Measurements from ENCODE around the gene MLST8. TPM values are rescaled to one million over a fixed set of nuclear protein-coding genes. Genes with fewer than 3 reads are reported as not detected.
A peak's percentile ranks its signal among the peaks of the same experiment; 100 is the strongest.

Gene MLST8
- total RNA-seq, 2 donors from 2014 or later = 26.7 to 31.4 TPM

DNA sequence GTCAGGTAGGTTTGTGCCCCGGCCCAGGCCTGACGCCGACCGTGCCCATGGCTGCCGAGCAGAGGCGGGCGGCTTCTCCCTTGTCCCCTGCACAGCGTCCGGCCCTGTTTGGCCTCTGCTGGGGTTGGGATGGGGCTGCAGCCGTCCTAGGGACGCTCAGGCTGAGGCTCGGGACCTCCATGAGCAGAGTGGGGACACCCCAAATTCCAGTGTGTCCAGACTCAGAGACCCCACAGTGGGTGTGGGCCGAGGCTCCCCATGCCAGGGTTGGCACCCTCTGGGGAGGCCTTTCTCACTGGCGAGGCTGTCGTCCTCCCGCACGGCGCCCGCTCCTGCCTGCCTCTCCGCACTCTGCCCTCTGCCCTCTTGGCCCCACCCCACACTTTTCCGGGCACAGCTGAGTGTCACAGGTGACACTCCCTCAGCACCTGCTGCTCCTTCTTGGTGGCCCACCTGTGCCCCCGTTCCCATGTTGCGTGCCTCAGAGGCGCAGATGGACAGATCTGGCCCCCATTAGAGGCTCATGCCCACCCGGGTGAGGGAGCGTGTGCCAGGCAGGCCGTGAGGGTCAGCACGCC lies 33.6 kb upstream of the MLST8 start:
- intact Hi-C loops (cut with DNase I, micrococcal nuclease) = no loop called here

DNA sequence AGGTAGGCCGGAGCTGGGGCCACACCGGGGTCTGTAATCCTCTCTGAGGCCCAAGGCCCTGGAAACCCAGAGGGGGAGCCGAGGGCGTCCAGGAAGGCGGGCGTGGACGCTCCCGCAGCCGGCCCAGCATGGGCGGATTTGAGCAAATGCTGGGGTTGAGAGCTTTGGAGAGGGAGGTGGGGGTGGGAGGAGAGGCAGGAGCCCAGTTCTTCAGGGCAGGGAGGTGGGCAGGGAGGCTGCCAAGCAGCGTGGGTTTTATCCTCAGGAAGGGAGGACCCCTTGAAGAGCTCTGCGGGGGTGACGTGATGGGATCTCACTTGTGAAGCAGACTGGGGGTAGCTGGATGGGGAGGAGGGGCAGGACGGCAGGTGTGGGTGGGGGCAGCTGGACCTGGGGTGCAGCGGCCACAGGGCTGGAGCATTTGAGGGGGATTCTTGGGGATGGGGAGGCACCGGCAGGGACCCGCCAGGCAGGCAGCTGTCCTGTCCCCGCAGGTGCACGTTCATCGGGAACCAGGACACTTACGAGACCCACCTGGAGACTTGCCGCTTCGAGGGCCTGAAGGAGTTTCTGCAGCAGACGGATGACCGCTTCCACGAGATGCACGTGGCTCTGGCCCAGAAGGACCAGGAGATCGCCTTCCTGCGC lies 32.4 kb upstream of the MLST8 start:
- DNase-seq (no peak), ATAC-seq (no peak)
- intact Hi-C loops (cut with DNase I, micrococcal nuclease) = no loop called here

More for the DNA sequence above, 33.6 kb upstream of the MLST8 start:
- DNase-seq (no peak), ATAC-seq (peak; percentile 13)

GRCh38 chr16:2173366-2173765 lies 31.9 kb upstream of the MLST8 start:
- no peak for ATAC-seq
- intact Hi-C loops (cut with DNase I, micrococcal nuclease) = no loop called here
- DNase-seq = no peak

DNA sequence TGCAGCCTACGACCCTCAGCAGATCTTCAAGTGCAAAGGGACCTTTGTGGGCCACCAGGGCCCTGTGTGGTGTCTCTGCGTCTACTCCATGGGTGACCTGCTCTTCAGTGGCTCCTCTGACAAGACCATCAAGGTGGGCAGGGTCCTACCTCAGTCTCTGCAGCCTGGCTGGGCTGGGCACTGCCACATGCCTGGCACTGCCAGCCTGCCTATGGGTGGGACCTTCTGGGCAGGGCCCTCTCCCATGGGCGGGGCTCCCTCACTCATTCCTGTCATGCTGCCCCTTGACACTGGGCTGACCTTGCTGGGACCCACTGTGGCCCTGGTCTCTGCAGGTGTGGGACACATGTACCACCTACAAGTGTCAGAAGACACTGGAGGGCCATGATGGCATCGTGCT lies 31.3 kb upstream of the MLST8 start:
- intact Hi-C loops (cut with DNase I, micrococcal nuclease) = no loop called here
- ATAC-seq = no peak
- DNase-seq = no peak

GRCh38 chr16:2174396-2175131 lies 30.7 kb upstream of the MLST8 start:
- DNase-seq (no peak), ATAC-seq (no peak)
- intact Hi-C loops (cut with DNase I, micrococcal nuclease) = no loop called here

- ATAC-seq (no peak), DNase-seq (no peak)
- intact Hi-C loops (cut with DNase I, micrococcal nuclease) = no loop called here
Measured at GRCh38 chr16:2175454-2175853, 29.8 kb upstream of the MLST8 start.

GRCh38 chr16:2176047-2176446 lies 29.2 kb upstream of the MLST8 start:
- ATAC-seq = no peak
- intact Hi-C loops (cut with DNase I, micrococcal nuclease) = no loop called here
- DNase-seq = no peak

DNA sequence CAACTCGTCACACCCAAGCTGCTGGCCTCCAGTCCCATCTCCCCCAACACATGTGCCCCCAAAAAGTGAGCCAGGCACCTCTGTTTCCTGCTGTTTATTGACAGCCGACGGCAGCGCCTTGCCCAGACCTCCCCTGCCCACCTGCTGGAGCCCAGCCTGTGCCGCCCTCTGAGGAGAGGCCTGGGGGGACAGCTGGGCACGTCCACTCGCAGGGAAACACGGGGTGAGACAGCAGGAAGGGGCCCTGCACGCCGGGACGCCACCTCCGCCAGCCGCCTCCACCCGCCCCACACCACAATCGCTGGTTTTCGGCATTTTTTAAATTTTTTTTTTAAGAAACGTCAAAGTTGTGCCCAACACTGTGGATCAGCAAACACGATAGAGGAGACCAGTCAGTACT lies 28.2 kb upstream of the MLST8 start:
- ATAC-seq = no peak
- intact Hi-C loops (cut with DNase I, micrococcal nuclease) = no loop called here
- DNase-seq = no peak

DNA sequence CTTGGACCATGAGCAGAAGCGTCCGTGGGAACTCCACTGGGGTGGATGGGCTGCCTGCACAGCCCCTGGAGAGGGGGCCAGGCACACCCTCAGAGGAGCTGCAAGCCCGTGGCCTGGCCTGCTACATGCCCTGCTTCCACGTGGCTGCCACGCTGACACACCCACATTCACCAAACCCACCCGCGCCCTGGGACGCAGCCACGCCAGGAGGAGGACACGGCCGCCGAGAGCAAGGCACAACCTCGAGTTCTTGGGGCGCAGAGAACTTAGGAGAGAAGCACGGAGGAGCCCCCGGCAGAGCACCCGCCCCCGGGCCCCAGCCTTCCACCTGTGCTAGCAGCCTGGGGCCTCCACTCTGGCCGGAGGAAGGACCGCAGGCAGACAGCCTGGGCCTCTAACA lies 27.7 kb upstream of the MLST8 start:
- DNase-seq (no peak), ATAC-seq (no peak)
- intact Hi-C loops (cut with DNase I, micrococcal nuclease) = no loop called here

GRCh38 chr16:2178321-2179106 lies 26.7 kb upstream of the MLST8 start:
- ATAC-seq (peak; percentile 23), DNase-seq (no peak)
- intact Hi-C loops (cut with DNase I, micrococcal nuclease) = no loop called here

GRCh38 chr16:2179107-2179501 lies 26.1 kb upstream of the MLST8 start:
- DNase-seq (no peak), ATAC-seq (no peak)
- intact Hi-C loops (cut with DNase I, micrococcal nuclease) = no loop called here

- no peak for DNase-seq
- no peak for ATAC-seq
- intact Hi-C loops (cut with DNase I, micrococcal nuclease) = no loop called here
Measured at GRCh38 chr16:2179576-2179975, 25.7 kb upstream of the MLST8 start.

DNA sequence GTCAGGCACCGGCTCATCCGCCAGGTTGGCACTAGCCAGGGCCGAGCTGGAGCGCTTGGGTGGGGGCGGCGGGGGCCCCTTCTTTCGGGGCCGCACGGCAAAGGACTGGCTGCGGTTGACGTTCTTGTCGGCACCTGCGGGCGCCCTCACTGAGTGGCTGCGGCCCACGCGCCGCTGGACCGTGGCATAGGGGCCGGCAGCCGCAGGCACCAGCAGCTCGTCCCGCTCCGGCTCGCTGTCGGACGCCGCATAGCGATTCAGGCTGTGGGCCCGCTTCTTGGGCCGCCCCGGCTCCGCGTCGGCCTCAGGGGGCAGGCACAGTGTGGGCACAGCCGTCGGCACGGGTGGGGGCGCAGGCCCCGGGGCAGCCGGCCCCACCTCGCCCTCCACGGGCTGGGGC lies 24.8 kb upstream of the MLST8 start:
- DNase-seq = no peak
- intact Hi-C loops (cut with DNase I, micrococcal nuclease) = no loop called here
- ATAC-seq = no peak

DNA sequence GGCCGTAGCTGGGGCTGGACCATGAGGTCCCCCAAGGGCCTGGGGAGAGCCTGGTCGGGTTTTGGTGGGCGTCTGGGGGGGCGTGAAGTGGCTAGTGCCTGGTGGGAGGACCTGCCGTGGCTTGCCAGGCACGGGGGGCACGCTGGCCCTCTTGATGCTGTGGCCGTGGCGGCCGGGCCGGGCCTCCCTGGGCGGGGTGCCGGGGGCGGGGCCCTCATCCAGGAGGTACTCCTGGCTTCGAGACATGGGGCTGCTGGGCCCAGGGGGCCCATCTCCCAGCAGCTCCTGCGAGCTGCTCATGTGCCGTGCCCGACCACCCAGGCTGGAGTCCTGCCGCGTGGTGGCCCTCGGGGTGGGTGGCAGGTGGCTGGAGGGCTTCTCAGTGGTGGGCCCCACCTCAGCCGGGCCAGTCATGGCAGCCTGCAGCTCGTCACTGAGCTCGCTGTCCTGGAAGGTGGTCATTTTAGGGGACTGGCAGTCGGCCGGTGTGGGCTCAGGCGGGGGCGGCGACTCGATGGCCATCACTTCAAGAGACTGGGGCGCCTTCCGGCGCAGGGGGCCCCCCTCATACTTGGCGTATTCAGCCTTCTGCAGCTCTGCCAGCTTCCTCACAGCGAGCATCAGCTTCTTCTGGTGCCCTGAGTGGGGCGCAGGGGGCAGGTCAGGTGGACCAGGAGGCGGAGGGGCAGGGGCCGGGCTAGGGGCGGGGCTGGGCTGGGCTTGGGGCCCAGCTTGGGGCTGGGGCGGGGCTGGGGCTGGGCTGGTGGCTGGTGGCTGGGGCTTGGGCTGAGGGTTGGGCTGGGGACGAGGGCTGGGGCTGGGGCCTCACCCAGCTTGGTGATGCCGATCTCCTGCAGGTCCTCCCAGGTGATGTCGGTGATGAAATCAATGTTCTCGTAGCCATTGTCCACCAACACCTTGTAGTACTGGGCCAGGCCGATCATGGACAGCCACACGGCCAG lies 24.0 kb upstream of the MLST8 start:
- no peak for DNase-seq
- intact Hi-C loops (cut with DNase I, micrococcal nuclease) = no loop called here
- ATAC-seq = no peak

GRCh38 chr16:2181952-2182351 lies 23.3 kb upstream of the MLST8 start:
- DNase-seq = no peak

DNA sequence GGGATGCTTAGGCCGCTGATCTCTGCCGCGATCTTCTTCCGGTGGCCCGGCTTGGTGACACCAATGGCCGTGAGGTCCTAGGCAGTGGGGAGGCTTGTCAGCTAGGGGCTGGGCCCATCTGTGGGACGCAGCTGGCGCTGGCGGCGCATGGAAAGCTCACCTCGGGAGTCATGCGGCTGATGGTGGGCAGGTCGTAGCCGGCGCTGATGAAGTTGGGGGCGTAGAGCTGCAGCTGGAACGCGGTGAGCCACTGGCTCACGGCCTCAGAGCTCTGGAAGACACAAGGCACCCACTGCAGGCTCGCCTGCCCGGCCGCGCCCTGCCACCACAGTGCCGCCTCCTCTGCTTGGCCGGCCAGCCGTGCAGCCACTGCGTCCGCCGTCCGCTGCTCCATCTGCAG lies 21.6 kb upstream of the MLST8 start:
- no peak for ATAC-seq
- no peak for DNase-seq
- intact Hi-C loops (cut with DNase I, micrococcal nuclease) = no loop called here

More at GRCh38 chr16:2181952-2182351, 23.3 kb upstream of the MLST8 start:
- intact Hi-C loops (cut with DNase I, micrococcal nuclease) = no loop called here
- ATAC-seq = no peak

DNA sequence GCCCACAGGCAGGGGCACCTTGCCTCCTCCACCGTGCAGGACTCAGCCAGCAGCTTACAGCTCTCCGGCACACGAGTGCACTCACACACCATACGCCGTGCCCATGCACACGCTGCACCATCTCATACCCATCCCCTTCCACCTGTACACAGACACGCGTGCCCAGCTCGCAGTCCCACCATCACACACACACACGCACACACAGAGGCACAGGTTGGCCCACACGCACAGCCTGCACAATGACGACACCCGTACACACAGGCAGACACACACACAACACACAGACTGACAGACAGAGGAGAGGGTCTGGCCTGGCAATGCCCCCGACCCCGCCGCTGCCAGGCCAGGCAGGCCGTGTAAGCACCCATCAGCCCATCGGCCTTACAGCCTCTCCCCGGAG lies 20.9 kb upstream of the MLST8 start:
- ATAC-seq (no peak), DNase-seq (no peak)
- intact Hi-C loops (cut with DNase I, micrococcal nuclease) = no loop called here

DNA sequence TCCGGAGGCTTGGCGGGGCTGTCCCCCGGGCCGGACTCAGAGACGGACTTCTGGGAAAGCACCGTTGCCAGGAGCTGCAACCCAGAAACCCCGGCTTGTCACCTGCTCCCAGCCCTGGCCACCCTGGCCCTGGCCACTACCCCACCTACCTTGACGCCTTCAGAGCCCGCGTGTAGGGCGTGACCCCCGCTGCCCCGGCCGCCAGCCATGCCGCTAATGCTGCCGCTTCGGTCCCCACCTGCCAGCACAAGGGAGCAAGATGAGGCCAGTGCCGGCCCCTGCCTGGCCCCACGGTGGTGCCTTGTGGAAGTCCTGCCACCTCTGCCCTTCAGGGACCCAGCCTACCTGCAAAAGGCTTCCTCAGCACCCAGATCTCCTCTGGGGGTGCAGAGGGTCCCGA lies 20.3 kb upstream of the MLST8 start:
- intact Hi-C loops (cut with DNase I, micrococcal nuclease) = no loop called here
- no peak for ATAC-seq
- DNase-seq = no peak

DNA sequence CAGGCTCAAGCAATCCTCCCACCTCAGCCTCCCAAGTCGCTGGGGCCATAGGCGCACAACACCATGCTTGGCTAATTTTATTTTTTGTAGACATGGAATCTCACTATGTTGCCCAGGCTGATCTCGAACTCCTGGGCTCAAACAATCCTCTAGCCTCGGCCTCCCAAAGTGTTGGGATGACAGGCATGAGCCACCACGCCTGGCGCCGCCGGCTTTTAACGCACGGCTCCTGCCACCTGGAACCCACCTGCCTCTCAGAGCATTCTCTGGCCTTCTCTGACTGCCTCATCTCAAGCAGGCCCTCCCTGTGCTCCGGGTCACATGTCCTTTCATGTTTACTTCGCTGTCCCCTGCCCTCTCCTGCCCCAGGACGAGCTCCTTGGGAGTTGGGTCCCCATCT lies 19.2 kb upstream of the MLST8 start:
- no peak for DNase-seq
- no peak for ATAC-seq
- intact Hi-C loops (cut with DNase I, micrococcal nuclease) = no loop called here
